IMR-90 (cell line): ENCODE results near the gene NPEPPS. TPM values are rescaled to one million over a fixed set of nuclear protein-coding genes. Genes with fewer than 3 reads are reported as not detected.

Source experiments
- ATAC-seq: fragments of 200-7000 bp; cut with Tn5 transposase; 2 replicates; pipeline ENCODE4 v1.9.1; 2020; ENCODE audit warnings: low read depth, mild to moderate bottlenecking, moderate library complexity
- BruUV-seq: library from RNA; stranded (reverse); fragments of 400-500 nt; replicated peaks from 2 replicates; lab custom pipeline; 2021; lab: Mats Ljungman, UMichigan
- CTCF ChIA-PET: fragments of 300-600 bp; formaldehyde crosslinking; extraction: SDS; loops from one replicate; lab custom pipeline; 2021; ENCODE audit warnings: antibody characterized with exemption; lab: Yijun Ruan, JAX
- POLR2A ChIA-PET: fragments of 300-600 bp; sonication (Branson Sonifier 250); formaldehyde crosslinking; loops from one replicate; lab custom pipeline; 2022; ENCODE audit warnings: antibody characterized with exemption; ENCODE audit not compliant: unreplicated experiment; lab: Charles Lee
- DNase-seq: peaks from one replicate; pipeline ENCODE4 v3.0.0; 2013
- H2AFZ ChIP-seq: replicated peaks from 2 replicates; pipeline ENCODE3; 2013; ENCODE audit warnings: low read length, mild to moderate bottlenecking; ENCODE audit not compliant: poor library complexity
- H2AK5ac ChIP-seq: 2 replicates; pipeline ENCODE4 v1.6.1; 2013; ENCODE audit warnings: low read depth, low read length, inconsistent platforms
- H2AK9ac ChIP-seq: replicated peaks from 2 replicates; pipeline ENCODE3; 2013; ENCODE audit warnings: mild to moderate bottlenecking, low read depth, low read length, moderate library complexity; ENCODE audit not compliant: poor library complexity
- H2BK120ac ChIP-seq: 2 replicates; pipeline ENCODE4 v1.6.1; 2013; ENCODE audit warnings: low read depth, low read length, inconsistent platforms
- H2BK15ac ChIP-seq: 3 replicates; pipeline ENCODE4 v1.6.1; 2013; ENCODE audit warnings: low read depth, low read length, inconsistent platforms
- H2BK20ac ChIP-seq: 2 replicates; pipeline ENCODE4 v1.6.1; 2013; ENCODE audit warnings: low read depth, mild to moderate bottlenecking, inconsistent platforms, low read length, moderate library complexity
- H2BK5ac ChIP-seq: 2 replicates; pipeline ENCODE4 v1.6.1; 2013; ENCODE audit warnings: mild to moderate bottlenecking, low read depth, low read length, inconsistent platforms; ENCODE audit not compliant: poor library complexity, severe bottlenecking
- H3K14ac ChIP-seq: replicated peaks from 2 replicates; pipeline ENCODE4 v1.6.1; 2013; ENCODE audit warnings: low read depth, low read length, inconsistent platforms
- H3K18ac ChIP-seq: 2 replicates; pipeline ENCODE4 v1.6.1; 2013; ENCODE audit warnings: low read depth, low read length, control low read depth
- H3K23ac ChIP-seq: 2 replicates; pipeline ENCODE4 v1.6.1; 2013; ENCODE audit warnings: low read depth, low read length, inconsistent platforms
- H3K27ac ChIP-seq: 2 replicates; pipeline ENCODE4 v1.5.1; 2013; ENCODE audit warnings: mild to moderate bottlenecking, control low read depth, low read length; ENCODE audit not compliant: insufficient read depth
- H3K27me3 ChIP-seq: 2 replicates; pipeline ENCODE4 v1.6.1; 2013; ENCODE audit warnings: low read length; ENCODE audit not compliant: control insufficient read depth, insufficient read depth
- H3K36me3 ChIP-seq: 2 replicates; pipeline ENCODE4 v1.6.1; 2013; ENCODE audit warnings: low read length, mixed read lengths; ENCODE audit not compliant: control insufficient read depth, insufficient read depth
- H3K4ac ChIP-seq: 2 replicates; pipeline ENCODE4 v1.6.1; 2013; ENCODE audit warnings: low read depth, low read length, inconsistent platforms
- H3K4me1 ChIP-seq: 2 replicates; pipeline ENCODE4 v1.6.1; 2013; ENCODE audit warnings: low read length, mixed read lengths; ENCODE audit not compliant: control insufficient read depth, insufficient read depth
- H3K4me2 ChIP-seq: 2 replicates; pipeline ENCODE4 v1.6.1; 2013; ENCODE audit warnings: low read depth, mild to moderate bottlenecking, control low read depth, low read length, moderate library complexity
- H3K4me3 ChIP-seq: 2 replicates; pipeline ENCODE4 v1.5.1; 2013; ENCODE audit warnings: low read depth, mild to moderate bottlenecking, control low read depth, low read length, moderate library complexity; ENCODE audit not compliant: insufficient read depth
- H3K56ac ChIP-seq: 2 replicates; pipeline ENCODE4 v1.6.1; 2013; ENCODE audit warnings: low read length, inconsistent platforms; ENCODE audit not compliant: insufficient read depth; ENCODE audit errors: extremely low read depth
- H3K79me1 ChIP-seq, 2 experiments: 2 replicates each; pipeline ENCODE4 v1.6.1; 2013; ENCODE audit warnings: low read length in 2 of 2, inconsistent platforms in 1 of 2, low read depth in 1 of 2
- H3K9ac ChIP-seq: 2 replicates; pipeline ENCODE4 v1.6.1; 2013; ENCODE audit warnings: low read depth, low read length, control low read depth
- H3K9me1 ChIP-seq: 2 replicates; pipeline ENCODE4 v1.6.1; 2013; ENCODE audit warnings: low read length, inconsistent platforms; ENCODE audit not compliant: insufficient read depth
- H3K9me3 ChIP-seq: 2 replicates; pipeline ENCODE4 v1.6.1; 2013; ENCODE audit warnings: low read length; ENCODE audit not compliant: control insufficient read depth, insufficient read depth
- H4K20me1 ChIP-seq: 2 replicates; pipeline ENCODE4 v1.6.1; 2013; ENCODE audit warnings: low read length, inconsistent platforms; ENCODE audit not compliant: insufficient read depth
- H4K5ac ChIP-seq: 2 replicates; pipeline ENCODE4 v1.6.1; 2013; ENCODE audit warnings: mild to moderate bottlenecking, low read depth, low read length, control low read depth
- H4K8ac ChIP-seq, 2 experiments: 2 replicates each; pipeline ENCODE4 v1.6.1; 2013; ENCODE audit warnings: low read depth in 2 of 2, low read length in 2 of 2, control low read depth in 1 of 2, inconsistent platforms in 1 of 2
- H4K91ac ChIP-seq: 2 replicates; pipeline ENCODE4 v1.6.1; 2013; ENCODE audit warnings: low read depth, low read length, inconsistent platforms; ENCODE audit not compliant: insufficient read depth
- BHLHE40 ChIP-seq: fragments of 150-350 bp; IDR thresholded peaks from 2 replicates; pipeline ENCODE4 v1.6.1; 2016; ENCODE audit warnings: mild to moderate bottlenecking, low read depth, low read length
- CEBPB ChIP-seq: IDR thresholded peaks from 2 replicates; pipeline ENCODE4 v1.6.1; 2012; ENCODE audit warnings: low read depth, low read length, improper control_type of control experiment
- FOS ChIP-seq: fragments of 150-350 bp; IDR thresholded peaks from 2 replicates; pipeline ENCODE4 v1.6.1; 2016; ENCODE audit warnings: low read depth, low read length
- MXI1 ChIP-seq: IDR thresholded peaks from 2 replicates; pipeline ENCODE4 v1.6.1; 2012; ENCODE audit warnings: low read depth, mild to moderate bottlenecking, low read length, moderate library complexity, borderline replicate concordance
- POLR2A ChIP-seq: IDR thresholded peaks from 2 replicates; pipeline ENCODE4 v1.6.1; 2012; ENCODE audit warnings: mild to moderate bottlenecking, low read depth, low read length
- RAD21 ChIP-seq: IDR thresholded peaks from 2 replicates; pipeline ENCODE4 v1.6.1; 2012; ENCODE audit warnings: low read length, improper control_type of control experiment
- RCOR1 ChIP-seq: IDR thresholded peaks from 2 replicates; pipeline ENCODE4 v1.6.1; 2012; ENCODE audit warnings: mild to moderate bottlenecking, low read length, improper control_type of control experiment; ENCODE audit not compliant: insufficient replicate concordance
- WGBS, 2 experiments: methylation state at CpG; one replicate each; pipeline versions ENCODE4 v1.1.5 to v1.1.7; 2013; ENCODE audit warnings: missing lambda C conversion rate in 2 of 2; ENCODE audit not compliant: insufficient read length in 1 of 2; ENCODE audit errors: extremely low coverage in 2 of 2; 5-methylcytosine and 5-hydroxymethylcytosine counted together
- dilution Hi-C: fragments of 300-500 bp; cut with HindIII; formaldehyde crosslinking; loops from one replicate; pipeline ENCODE4 v1.14.3; 2018; ENCODE audit warnings: low sequenced_read_pairs; ENCODE audit not compliant: unreplicated experiment
- in situ Hi-C: fragments of 300-500 bp; cut with MboI; formaldehyde crosslinking; loops from 3 replicates; pipeline ENCODE4 v1.14.3; 2019; ENCODE audit warnings: low sequenced_read_pairs, inconsistent platforms, mixed read lengths
- intact Hi-C: fragments of 100-400 bp; cut with micrococcal nuclease; formaldehyde crosslinking; loops from 2 replicates; pipeline ENCODE4 v1.10.0; 2022
- polyA plus RNA-seq, 3 experiments: library from polyadenylated mRNA; depleted of rRNA; stranded (reverse); fragments of >200 nt; gene quantifications; 2 replicates each; pipeline ENCODE4 v1.2.3, GENCODE V29; 2012; ENCODE audit warnings: low replicate concordance in 1 of 3
- total RNA-seq: library from RNA; depleted of rRNA; stranded (reverse); fragments of >200 nt; gene quantifications from 2 replicates; pipeline ENCODE4 v1.2.3, GENCODE V29; 2012
- TF ChIP-seq, protein P1 (sequence below): fragments of 150-350 bp; IDR thresholded peaks from 2 replicates; pipeline ENCODE4 v1.6.1; 2016; ENCODE audit warnings: low read depth, mild to moderate bottlenecking, low read length, moderate library complexity, borderline replicate concordance

NPEPPS gene
- total and polyA plus RNA-seq, 2 of the 4 experiments (the other 2 are of a cell fraction): 54.1 to 64.6 TPM

GRCh38 chr17:47660064-47660492 lies 129.2 kb downstream of the NPEPPS start:
- Histone ChIP-seq H3K4ac (no peak overlapping the region), H3K4me2 (no peak overlapping the region), H3K36me3 (peaks cover 70% of the 10 kb centered on the region), H3K9ac (no peak overlapping the region), H3K23ac (no peak overlapping the region), H2AK5ac (no peak overlapping the region), H2AFZ (no peak overlapping the region), H3K56ac (no peak overlapping the region), H3K9me3 (no peaks in the 10 kb centered on the region), H4K91ac (no peak overlapping the region), H2AK9ac (no peak overlapping the region), H2BK120ac (no peak overlapping the region), H2BK5ac (no peak overlapping the region), H3K27me3 (no peaks in the 10 kb centered on the region), H3K18ac (no peak overlapping the region), H3K4me1 (no peaks in the 10 kb centered on the region), H4K5ac (no peak overlapping the region), H3K9me1 (peaks cover 6% of the 10 kb centered on the region; the same call in 1 of the 2 replicates), H2BK20ac (no peak overlapping the region), H4K20me1 (peaks cover 58% of the 10 kb centered on the region), H3K4me3 (no peak overlapping the region), H2BK15ac (no peak overlapping the region), H3K79me1 (peaks cover 31 to 55% of the 10 kb centered on the region in 2 experiments), H4K8ac (no peak overlapping the region), H3K27ac (no peak overlapping the region), H3K14ac (no peak overlapping the region)
- intact Hi-C loops: no loop called here
- ChIA-PET CTCF (no interaction called here), POLR2A (no interaction called here)
- dilution Hi-C loops: no loop called here
- in situ Hi-C loops: no loop called here
- BruUV-seq: no TSS peak
- ATAC-seq: no peak
- WGBS, 2 experiments: no CpG with 5 or more reads among the region's 6 CpGs
- TF ChIP-seq BHLHE40: no peak
- TF ChIP-seq, protein P1, sequence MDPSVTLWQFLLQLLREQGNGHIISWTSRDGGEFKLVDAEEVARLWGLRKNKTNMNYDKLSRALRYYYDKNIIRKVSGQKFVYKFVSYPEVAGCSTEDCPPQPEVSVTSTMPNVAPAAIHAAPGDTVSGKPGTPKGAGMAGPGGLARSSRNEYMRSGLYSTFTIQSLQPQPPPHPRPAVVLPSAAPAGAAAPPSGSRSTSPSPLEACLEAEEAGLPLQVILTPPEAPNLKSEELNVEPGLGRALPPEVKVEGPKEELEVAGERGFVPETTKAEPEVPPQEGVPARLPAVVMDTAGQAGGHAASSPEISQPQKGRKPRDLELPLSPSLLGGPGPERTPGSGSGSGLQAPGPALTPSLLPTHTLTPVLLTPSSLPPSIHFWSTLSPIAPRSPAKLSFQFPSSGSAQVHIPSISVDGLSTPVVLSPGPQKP: no peak
- TF ChIP-seq CEBPB: no peak
- TF ChIP-seq RAD21: no peak
- TF ChIP-seq POLR2A: no peak
- TF ChIP-seq MXI1: no peak
- no peak for TF ChIP-seq RCOR1
- no peak for TF ChIP-seq FOS
- no peak for DNase-seq
